Sigmoid colon (tissue), 7 donors: ENCODE data around the gene AGPAT2. TPM values are rescaled to one million over a fixed set of nuclear protein-coding genes. Genes with fewer than 3 reads are reported as not detected.
A peak's percentile ranks its signal among the peaks of the same experiment; 100 is the strongest.

Experiments used
- DNase-seq: peaks from one replicate; pipeline ENCODE4 v3.0.0-alpha.2; 2019
- H3K27ac ChIP-seq, 4 donors: fragments of 200-600 bp; sonication (generic); one replicate each; pipeline ENCODE4 v1.5.1; 2016 to 2019; ENCODE audit warnings: mild to moderate bottlenecking in 1 of 4
- H3K27me3 ChIP-seq, 3 donors: fragments of 200-600 bp; sonication (generic); one replicate each; pipeline ENCODE4 v1.5.1; 2019; ENCODE audit warnings: mild to moderate bottlenecking in 1 of 3
- H3K36me3 ChIP-seq, 4 donors: fragments of 200-600 bp; sonication (generic); one replicate each; pipeline ENCODE4 v1.5.1; 2016 to 2019
- H3K4me1 ChIP-seq, 4 donors: fragments of 200-600 bp; sonication (generic); one replicate each; pipeline ENCODE4 v1.5.1; 2017 to 2019
- H3K4me3 ChIP-seq, 4 donors: fragments of 200-600 bp; sonication (generic); one replicate each; pipeline ENCODE4 v1.5.1; 2017 to 2019; ENCODE audit warnings: mild to moderate bottlenecking in 2 of 4, moderate library complexity in 1 of 4
- H3K9me3 ChIP-seq, 4 donors: fragments of 200-600 bp in 3 of 4; sonication (generic) in 3 of 4; one replicate each; pipeline versions ENCODE4 v1.5.1 to v1.6.1; 2013 to 2019
- EP300 ChIP-seq, 4 donors: sonication (generic); formaldehyde crosslinking; IDR thresholded peaks; one replicate each; pipeline ENCODE4 v1.6.1; 2017; ENCODE audit warnings: antibody characterized with exemption in 4 of 4
- POLR2A ChIP-seq, 2 donors: fragments of 450-650 bp; IDR thresholded peaks; one replicate each; pipeline ENCODE4 v1.6.1; 2016; ENCODE audit warnings: antibody characterized with exemption in 2 of 2, mild to moderate bottlenecking in 2 of 2, moderate library complexity in 2 of 2
- POLR2AphosphoS5 ChIP-seq, 4 donors: sonication (generic); formaldehyde crosslinking; IDR thresholded peaks; one replicate each; pipeline ENCODE4 v1.6.1; 2017; ENCODE audit warnings: antibody characterized with exemption in 4 of 4
- WGBS, 2 donors: extraction: QIAGEN DNeasy Blood & Tissue Kit; methylation state at CpG; one replicate each; pipeline ENCODE4 v1.1.7; 2013; 5-methylcytosine and 5-hydroxymethylcytosine counted together
- intact Hi-C: fragments of 100-400 bp; cut with DNase I; formaldehyde crosslinking; loops from one replicate; pipeline ENCODE4 v1.15.1; 2023
- polyA plus RNA-seq, 3 donors: library from polyadenylated mRNA; stranded (reverse); fragments of 200-250 nt; gene quantifications; one replicate each; pipeline ENCODE4 v1.2.3, GENCODE V29; 2013
- total RNA-seq, 4 donors: library from RNA; depleted of rRNA; stranded (reverse); fragments of >200 nt; gene quantifications; one replicate each; pipeline ENCODE4 v1.1.0, GENCODE V29; 2016
- TF ChIP-seq, protein P1 (sequence below), 4 experiments: fragments of 450-650 bp in 3 of 4; fragments of 200-600 bp in 1 of 4; IDR thresholded peaks; one replicate each; pipeline ENCODE4 v1.5.1; 2016 to 2019; ENCODE audit warnings: antibody characterized with exemption in 4 of 4, mild to moderate bottlenecking in 3 of 4, moderate library complexity in 2 of 4
- donor health status: healthy with polysubstance abuse.
- donor health status: Bipolar disorder and iron deficiency.
- donor health status: healthy.

The AGPAT2 gene
- total and polyA plus RNA-seq, 7 donors = 28.0 to 345 (median 62.4) TPM

GRCh38 chr9:136630662-136630992 is 56.6 kb downstream of the AGPAT2 start:
- WGBS, 2 donors = 35 to 69% methylated on average over 12 of the region's 12 CpGs

DNA sequence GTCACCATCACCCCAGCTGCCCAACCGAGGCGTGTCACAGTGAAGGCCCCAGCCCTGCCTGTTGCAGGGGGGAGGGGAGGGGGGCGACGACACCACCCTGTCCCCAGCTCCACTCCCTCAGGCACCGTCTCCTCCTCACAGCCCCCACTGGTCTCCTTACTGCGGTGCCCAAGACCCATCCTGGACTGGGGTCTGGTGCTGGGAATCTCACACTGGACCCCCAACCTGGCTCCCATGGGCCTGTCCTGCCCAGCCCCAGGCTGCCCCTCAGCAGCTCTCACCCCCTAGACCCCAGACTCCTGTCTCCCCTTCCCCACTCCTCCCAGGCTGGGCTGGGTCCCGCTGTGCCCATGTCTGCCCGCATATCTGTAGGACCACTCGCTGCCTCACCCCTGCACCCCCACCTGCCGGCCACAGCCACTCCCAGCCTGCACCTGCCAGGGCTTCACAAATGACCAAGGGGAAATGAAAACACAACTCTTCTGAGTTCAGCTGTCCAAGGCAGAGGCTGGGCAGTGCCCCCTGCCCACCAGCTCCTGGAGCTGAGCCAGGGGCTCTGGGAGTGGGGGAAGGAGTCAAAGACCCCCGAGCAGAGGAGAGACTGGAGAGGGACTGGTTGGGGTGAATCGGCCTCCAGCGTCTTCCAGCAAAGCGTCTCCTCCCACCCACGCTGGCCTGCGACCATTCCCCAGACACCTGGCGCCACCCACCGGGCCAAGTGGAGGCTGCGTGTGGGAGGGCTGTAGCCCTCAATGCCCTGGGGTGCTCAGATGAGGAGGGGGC is 57.2 kb downstream of the AGPAT2 start:
- Histone ChIP-seq H3K9me3 (no peaks in the 10 kb centered on the region), H3K27me3 (peaks cover 0 to 5% (median 0%) of the 10 kb centered on the region in 3 donors), H3K4me1 (peaks cover 0 to 22% (median 16%) of the 10 kb centered on the region in 4 donors), H3K4me3 (no peak overlapping the region), H3K27ac (no peak overlapping the region), H3K36me3 (no peaks in the 10 kb centered on the region)
- no peak for DNase-seq
- WGBS, 2 donors = 10 to 32% methylated on average over 19 of the region's 19 CpGs
- intact Hi-C loops = loop anchor here (5.0 kb wide), 1 partner anchor 88 kb away; no protein-coding TSS in a partner anchor
- no peak for TF ChIP-seq EP300 (IDR thresholded peaks at IDR 0.05)
- TF ChIP-seq, protein P1, sequence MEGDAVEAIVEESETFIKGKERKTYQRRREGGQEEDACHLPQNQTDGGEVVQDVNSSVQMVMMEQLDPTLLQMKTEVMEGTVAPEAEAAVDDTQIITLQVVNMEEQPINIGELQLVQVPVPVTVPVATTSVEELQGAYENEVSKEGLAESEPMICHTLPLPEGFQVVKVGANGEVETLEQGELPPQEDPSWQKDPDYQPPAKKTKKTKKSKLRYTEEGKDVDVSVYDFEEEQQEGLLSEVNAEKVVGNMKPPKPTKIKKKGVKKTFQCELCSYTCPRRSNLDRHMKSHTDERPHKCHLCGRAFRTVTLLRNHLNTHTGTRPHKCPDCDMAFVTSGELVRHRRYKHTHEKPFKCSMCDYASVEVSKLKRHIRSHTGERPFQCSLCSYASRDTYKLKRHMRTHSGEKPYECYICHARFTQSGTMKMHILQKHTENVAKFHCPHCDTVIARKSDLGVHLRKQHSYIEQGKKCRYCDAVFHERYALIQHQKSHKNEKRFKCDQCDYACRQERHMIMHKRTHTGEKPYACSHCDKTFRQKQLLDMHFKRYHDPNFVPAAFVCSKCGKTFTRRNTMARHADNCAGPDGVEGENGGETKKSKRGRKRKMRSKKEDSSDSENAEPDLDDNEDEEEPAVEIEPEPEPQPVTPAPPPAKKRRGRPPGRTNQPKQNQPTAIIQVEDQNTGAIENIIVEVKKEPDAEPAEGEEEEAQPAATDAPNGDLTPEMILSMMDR (IDR thresholded peaks at IDR 0.05) = peak in 3 of 4 experiments; percentile 35 to 47 (median 40)

More at GRCh38 chr9:136630662-136630992, 56.6 kb downstream of the AGPAT2 start:
- Histone ChIP-seq H3K36me3 (no peaks in the 10 kb centered on the region), H3K27ac (no peak overlapping the region), H3K27me3 (peaks cover 0 to 5% (median 0%) of the 10 kb centered on the region in 3 donors), H3K4me1 (peaks cover 0 to 17% (median 11%) of the 10 kb centered on the region in 4 donors), H3K4me3 (no peak overlapping the region), H3K9me3 (no peaks in the 10 kb centered on the region)
- intact Hi-C loops = no loop called here
- no peak for DNase-seq
- TF ChIP-seq, protein P1 (IDR thresholded peaks at IDR 0.05) = peak in 1 of 4 experiments; percentile 2
- TF ChIP-seq POLR2A (IDR thresholded peaks at IDR 0.05) = no peak

DNA sequence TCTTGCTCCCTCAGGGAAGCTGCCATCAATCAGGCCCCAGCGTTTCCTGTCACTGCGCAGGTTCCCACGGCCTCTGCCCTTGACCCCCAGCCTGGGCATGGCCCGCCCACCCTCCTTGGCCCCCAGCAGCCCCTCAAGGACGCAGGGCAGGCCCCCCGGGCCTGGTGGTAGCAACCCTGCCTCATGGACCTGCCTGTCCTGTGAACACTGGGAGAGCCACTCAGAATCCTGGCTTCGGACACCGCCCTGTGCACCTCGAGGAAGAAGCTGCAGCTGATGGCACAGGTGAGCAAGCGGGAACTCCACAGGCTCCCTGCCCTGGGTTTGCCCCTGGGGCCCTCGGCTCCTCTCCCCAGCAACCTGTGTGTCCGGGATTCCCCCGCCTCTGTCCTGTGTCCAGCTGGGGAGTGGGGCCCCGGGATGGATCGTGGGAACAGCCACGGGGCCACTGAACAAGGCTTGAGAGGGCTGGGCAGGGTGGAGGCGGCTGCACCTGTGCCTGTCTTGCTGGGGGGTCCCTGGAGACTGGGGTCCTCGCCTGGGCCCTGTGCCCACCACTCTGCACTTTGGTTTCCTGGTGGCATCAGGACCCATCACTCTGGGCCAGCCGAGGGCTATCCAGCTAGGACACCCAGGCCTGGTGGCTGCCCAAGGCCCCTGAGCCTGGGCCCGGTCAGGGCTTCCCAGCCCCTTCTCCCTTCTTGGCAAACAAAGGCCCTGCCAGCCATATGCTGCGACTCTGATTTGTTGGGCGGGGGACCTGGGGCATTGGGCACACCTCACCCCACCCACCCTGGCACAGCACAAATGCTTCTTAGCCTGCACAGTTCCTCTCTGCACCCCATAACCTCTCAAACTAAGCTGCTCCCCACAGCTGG is 58.0 kb downstream of the AGPAT2 start:
- no peaks in the 10 kb centered on the region for H3K9me3 ChIP-seq
- H3K4me3 ChIP-seq = no peak overlapping the region
- H3K36me3 ChIP-seq = no peaks in the 10 kb centered on the region
- TF ChIP-seq EP300 (IDR thresholded peaks at IDR 0.05) (no peak), POLR2A (IDR thresholded peaks at IDR 0.05) (no peak)
- H3K4me1 ChIP-seq = peaks cover 0 to 31% (median 24%) of the 10 kb centered on the region in 4 donors
- 25 to 62% methylated on average over 22 of the region's 22 CpGs for WGBS, 2 donors
- DNase-seq = no peak
- no peak overlapping the region for H3K27ac ChIP-seq
- intact Hi-C loops = loop anchor here (5.0 kb wide), 1 partner anchor 87 kb away; no protein-coding TSS in a partner anchor
- peaks cover 0 to 5% (median 0%) of the 10 kb centered on the region in 3 donors for H3K27me3 ChIP-seq

DNA sequence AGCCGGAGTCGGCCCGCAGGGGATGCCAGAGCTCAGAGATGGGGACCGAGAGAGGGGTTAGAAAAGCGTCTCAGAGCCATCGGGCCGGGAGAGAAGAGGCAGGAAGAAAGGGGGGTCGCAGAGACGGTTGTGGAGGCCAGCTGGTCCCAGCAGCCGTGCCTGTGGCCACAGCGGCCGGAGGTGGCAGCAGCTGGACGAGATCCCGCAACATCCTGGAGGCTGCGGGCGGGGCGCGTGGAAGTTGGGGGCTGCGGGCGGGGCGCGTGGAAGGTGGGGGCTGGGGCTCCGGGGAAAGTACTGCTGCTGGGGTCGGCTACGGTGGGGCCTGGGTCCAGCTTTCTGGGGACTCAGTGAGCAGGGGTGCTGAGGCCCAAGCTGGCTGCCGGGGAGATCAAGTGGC is 59.0 kb downstream of the AGPAT2 start:
- intact Hi-C loops = loop anchor here (5.0 kb wide), 1 partner anchor 86 kb away; no protein-coding TSS in a partner anchor
- H3K27me3 ChIP-seq = peaks cover 0 to 5% (median 0%) of the 10 kb centered on the region in 3 donors
- no peak overlapping the region for H3K4me3 ChIP-seq
- no peak overlapping the region for H3K27ac ChIP-seq
- 37 to 47% methylated on average over 26 of the region's 26 CpGs for WGBS, 2 donors
- no peak for TF ChIP-seq POLR2A (IDR thresholded peaks at IDR 0.05)
- no peak for TF ChIP-seq POLR2AphosphoS5 (IDR thresholded peaks at IDR 0.05)
- TF ChIP-seq, protein P1 (IDR thresholded peaks at IDR 0.05) = no peak
- no peak for TF ChIP-seq EP300 (IDR thresholded peaks at IDR 0.05)
- DNase-seq = no peak
- H3K36me3 ChIP-seq = no peaks in the 10 kb centered on the region
- peaks cover 0 to 34% (median 26%) of the 10 kb centered on the region in 4 donors for H3K4me1 ChIP-seq
- H3K9me3 ChIP-seq = no peaks in the 10 kb centered on the region

GRCh38 chr9:136627703-136628102 is 59.6 kb downstream of the AGPAT2 start:
- Histone ChIP-seq H3K27ac (no peak overlapping the region), H3K4me3 (no peak overlapping the region), H3K36me3 (no peaks in the 10 kb centered on the region), H3K4me1 (peaks cover 0 to 34% (median 26%) of the 10 kb centered on the region in 4 donors), H3K9me3 (no peaks in the 10 kb centered on the region), H3K27me3 (peaks cover 0 to 5% (median 0%) of the 10 kb centered on the region in 3 donors)
- DNase-seq = no peak
- 39 to 78% methylated on average over 17 of the region's 17 CpGs for WGBS, 2 donors
- TF ChIP-seq, protein P1 (IDR thresholded peaks at IDR 0.05) = no peak
- intact Hi-C loops = loop anchor here (5.0 kb wide), 1 partner anchor 85 kb away; no protein-coding TSS in a partner anchor
